HG02973 (cell line): ENCODE results near the gene SCO1.

ENCODE experiments used
- ATAC-seq: cut with Tn5 transposase; IDR thresholded peaks from one replicate; pipeline ENCODE4 v1.9.1; 2021; ENCODE audit warnings: moderate library complexity; ENCODE audit not compliant: unreplicated experiment

The SCO1 gene

DNA sequence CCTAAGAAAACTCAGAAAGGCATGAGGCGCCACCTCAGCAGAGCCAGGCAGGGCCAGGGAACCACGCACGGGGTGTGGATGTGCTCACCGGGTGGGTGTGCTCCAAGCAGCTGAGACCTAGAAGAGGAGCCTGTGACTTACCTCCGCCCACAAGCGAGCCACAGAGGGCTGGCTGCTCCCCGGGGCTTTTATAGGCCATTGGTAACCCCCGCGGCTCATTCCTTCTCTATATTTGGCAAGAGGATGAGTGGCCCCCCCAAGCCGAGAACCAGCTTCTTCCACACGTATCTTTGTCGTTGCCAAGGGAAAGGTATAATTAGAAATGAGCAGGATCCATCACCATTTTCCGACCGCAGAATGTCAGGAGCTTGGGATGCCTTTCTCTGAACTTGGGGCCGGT is 40.2 kb downstream of the SCO1 start, which contains the start of gene MYH3:
MYH3 (minus strand) TSS at position 162 of the 400 bp plus-strand sequence. CDS start 2,245 bp downstream, outside the sequence.
- no peak for ATAC-seq

GRCh38 chr17:10653987-10654386 is 43.3 kb downstream of the SCO1 start:
- ATAC-seq: no peak

DNA sequence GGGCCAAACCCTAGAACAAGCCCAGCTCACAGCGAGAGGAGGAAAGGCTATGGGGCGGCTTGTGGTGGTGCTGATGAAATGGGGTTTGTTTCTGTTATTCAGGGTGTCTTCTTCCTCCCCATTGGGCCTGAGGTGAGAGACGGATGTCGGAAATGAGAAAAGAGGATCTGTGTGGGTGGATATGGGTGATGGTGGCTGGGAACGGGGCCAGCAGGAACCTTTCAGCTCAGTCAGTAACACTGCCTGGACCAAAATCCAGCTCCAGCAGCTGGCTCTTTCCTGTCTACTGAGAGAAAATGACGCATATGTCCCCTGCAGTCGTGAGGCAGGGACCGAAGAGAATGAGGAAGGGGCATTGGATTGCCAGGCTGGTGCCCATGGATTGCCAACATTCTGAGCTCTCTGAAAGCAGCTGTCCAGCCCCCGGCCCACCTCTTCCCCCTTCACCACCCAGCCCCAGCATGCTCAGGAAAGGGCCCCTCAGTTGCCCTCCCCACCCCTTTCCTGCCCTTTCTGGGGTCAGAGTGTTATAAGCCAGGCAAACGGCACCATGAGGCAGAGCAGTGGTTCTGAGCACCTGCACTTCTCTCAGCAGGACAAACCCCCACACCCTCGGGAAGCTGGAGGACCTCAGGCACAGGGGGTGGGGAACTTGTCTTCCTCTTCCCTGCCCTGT is 44.2 kb downstream of the SCO1 start:
- no peak for ATAC-seq

DNA sequence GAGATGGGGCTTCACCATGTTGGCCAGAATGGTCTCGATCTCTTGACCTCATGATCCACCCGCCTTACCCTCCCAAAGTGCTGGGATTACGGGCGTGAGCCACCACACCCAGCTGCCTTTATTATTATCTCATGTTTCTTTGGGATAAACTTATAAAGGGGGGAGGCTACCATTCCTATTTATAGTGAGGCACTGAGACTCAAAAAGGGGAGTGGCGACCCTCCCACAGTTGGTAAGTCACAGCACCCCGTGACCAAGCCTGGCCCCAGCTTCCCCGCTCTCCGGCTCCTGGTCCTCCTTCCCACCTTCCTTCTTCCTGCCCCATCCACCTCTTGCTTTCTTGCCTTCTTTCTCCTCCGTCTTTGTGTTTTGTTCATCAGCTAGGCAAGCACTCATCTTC is 45.4 kb downstream of the SCO1 start:
- ATAC-seq: no peak

DNA sequence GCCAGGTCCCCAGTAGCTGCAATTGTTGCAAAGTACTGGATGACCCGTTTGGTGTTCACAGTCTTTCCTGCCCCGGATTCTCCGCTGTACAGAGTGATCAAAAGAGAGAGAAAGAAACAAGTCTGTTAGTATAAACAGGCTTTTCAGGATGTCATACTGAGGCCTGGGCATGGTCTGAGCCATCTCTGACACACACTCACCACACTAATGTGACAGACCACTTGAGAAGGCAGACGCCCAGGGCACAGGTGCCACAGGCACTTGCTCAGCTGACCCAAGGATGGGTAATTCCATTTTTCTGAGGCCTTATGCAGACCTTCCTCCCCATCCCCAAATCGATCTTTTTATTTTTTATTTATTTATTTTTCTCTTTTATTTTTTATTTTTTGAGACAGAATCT is 47.7 kb downstream of the SCO1 start:
- ATAC-seq: no peak

- no peak for ATAC-seq
These were observed 48.4 kb downstream of the SCO1 start for GRCh38 chr17:10648956-10649355.

- ATAC-seq: no peak
These were observed 49.0 kb downstream of the SCO1 start for GRCh38 chr17:10648381-10648780.

- peak; percentile 56 for ATAC-seq
These were observed 50.8 kb downstream of the SCO1 start for GRCh38 chr17:10646392-10646990.

DNA sequence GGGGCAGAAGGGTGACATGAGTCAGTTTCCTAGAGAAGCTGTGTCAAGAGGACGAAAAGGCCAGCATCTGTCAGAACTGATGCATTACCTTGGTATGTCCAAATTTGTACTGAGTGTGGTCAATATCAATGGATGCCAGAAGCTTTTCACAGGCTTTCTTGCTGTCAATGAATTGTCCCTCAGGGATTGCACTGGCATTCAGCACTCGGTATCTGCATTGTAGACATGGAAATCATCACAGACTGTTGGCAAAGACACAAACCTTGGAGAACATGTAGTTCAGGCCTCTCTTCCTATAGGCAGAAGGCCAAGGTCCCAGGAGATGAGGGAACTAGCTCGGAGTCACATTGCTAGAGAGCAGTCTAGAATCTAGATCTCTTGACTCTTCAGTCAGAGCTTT is 56.9 kb downstream of the SCO1 start:
- ATAC-seq: no peak

DNA sequence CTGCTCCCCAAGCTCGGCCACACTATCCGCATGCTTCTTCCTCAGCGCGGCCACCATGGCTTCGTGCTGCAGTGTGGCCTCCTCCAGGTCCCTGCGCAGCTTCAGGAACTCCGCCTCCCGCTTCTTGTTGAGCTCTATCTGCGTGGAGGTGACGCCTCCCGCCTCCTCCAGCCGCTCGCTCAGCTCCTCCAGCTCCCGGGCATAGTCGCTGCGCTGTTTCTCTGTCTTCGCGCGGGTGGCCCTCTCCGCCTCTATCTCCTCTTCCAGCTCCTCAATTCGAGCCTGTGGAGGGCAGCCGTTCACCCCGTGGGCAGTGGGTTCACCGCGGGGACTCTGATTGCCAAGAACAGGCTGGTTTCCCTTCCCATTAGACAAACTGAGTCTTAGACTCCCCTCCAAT is 59.2 kb downstream of the SCO1 start:
- no peak for ATAC-seq

DNA sequence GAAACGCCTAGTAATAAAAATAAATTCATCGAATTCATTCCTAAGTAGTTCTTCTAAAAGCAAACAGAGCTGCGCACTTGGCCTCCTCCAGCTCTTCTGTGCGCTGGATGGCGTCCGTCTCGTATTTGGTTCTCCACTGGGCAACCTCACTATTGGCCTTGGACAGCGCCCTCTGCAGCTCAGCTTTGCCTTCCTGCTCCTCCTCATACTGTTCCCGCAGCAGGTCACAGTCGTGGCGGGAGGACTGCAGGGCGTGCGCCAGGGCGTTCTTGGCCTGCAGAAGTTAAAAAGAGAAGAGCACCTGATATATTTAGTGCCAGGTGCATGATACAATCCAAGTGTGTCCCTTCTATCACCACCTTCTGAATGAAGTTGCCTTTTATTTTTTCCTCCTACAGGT is 62.0 kb downstream of the SCO1 start:
- ATAC-seq: no peak

DNA sequence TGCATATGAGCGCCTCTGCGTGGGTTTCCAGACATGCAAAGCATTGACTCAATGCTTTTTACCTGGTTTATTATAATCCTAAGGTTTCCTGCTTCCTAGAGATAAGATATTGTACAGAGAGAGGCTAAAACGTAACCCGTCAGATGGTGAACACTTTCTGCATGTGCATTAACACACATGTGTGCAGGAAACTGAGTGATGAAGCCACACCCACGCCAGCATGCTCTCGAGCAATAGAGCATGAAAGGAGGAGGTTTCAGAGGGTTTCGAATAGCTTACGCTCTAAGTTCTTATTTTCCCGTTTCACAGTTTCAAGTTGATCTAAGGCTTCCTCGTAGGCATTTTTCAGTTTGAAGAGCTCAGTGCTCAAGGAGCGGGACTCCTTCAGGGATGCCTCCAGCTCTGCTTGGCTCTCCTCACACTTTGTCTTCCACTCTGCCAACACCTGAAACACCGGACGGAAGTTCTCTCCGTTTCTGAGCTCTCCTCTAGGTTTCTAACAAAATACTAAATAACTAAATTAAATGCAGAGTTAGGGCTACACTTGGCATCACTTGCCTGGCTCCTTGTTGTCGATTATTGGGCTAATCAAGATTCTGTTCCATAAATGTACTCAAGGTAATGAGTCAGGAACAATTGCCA is 63.5 kb downstream of the SCO1 start:
- ATAC-seq: peak; percentile 85

- ATAC-seq: no peak
These were observed 65.6 kb downstream of the SCO1 start for GRCh38 chr17:10631701-10632100.

- no peak for ATAC-seq
These were observed 66.2 kb downstream of the SCO1 start for GRCh38 chr17:10631048-10631700.

GRCh38 chr17:10629706-10630105 is 67.6 kb downstream of the SCO1 start:
- ATAC-seq: no peak

GRCh38 chr17:10628756-10629155 is 68.6 kb downstream of the SCO1 start:
- no peak for ATAC-seq

DNA sequence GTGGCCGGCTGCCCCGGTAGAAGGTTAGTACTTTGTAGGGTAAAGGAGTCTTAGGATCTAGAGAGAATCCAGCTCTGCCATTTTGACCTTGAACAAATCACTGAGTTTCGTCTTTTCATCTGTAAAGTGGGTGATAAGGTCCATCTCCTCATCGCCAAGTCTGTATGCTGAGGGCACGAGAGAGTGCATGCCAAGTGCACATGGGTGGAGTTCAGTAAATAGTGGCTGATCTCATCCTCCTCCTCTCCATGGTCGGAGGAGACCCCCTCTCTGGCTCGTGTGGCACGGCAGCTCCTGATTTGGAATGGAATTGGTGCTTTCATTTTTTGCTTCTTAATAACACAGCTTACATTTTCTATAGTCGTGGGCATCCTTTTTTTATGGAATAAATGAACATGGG is 70.9 kb downstream of the SCO1 start:
- no peak for ATAC-seq

DNA sequence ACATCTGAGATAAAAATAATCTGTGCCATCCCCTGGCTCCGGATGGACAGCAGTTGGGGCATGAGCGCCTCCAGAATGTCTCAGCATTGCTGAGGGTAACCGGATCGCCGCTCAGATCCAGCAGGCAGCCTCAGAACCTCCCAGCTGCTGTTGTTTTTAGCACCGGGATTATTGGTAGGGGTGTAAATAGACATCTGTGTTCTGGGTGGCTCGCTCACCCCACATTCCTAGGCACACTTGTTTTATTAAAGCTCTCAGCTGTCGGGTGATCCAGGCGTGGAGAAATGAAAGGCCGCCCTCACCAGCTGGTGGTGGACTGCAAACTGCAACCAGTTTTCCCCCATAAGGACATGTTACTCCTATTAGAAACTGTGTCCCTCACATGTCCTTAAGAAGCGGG is 72.4 kb downstream of the SCO1 start:
- ATAC-seq: no peak

DNA sequence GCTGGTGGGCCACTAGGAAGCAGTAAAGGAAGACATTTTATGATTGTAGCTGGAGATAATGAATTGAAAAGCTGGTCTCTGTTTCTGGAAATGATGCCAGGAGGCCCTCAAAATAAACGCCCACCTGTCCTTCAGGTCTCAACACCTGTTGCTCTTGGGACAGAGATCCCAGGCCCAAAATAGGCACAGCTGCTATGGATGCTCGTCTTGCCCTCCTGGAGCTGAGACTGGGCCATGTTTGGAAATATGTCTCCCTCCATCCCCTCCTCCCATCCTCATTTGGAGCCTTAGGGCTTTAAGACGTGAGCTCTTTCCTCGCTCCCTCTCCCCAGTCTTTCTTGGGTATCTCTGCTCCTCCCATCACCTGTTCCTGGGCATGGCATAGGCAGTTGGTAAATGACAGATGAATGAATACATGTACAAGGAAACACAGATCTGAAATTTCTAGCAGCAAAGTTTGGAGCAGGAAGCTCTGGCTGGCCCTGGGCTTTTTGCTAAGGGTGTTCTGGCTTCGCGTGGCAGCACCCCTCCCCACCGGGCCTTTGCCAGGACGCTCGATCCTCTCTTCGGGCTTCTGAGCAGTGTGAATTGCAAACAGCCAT is 73.5 kb downstream of the SCO1 start:
- no peak for ATAC-seq

GRCh38 chr17:10622617-10623485 is 74.5 kb downstream of the SCO1 start:
- ATAC-seq: no peak
